Measurements from ENCODE around the gene C7orf33.
"Not testable (repeated sequence)": the region's sequence is repeated elsewhere in the genome, so short reads cannot be mapped to it uniquely, and the experiment has no call there.

The C7orf33 gene

GRCh38 chr7:148581624-148582023 lies 8.9 kb upstream of the C7orf33 start:
- DNase-seq: no peak

GRCh38 chr7:148584154-148584827 lies 6.3 kb upstream of the C7orf33 start:
- no peak for DNase-seq

GRCh38 chr7:148585399-148585798 lies 5.2 kb upstream of the C7orf33 start:
- no peak for DNase-seq

GRCh38 chr7:148587076-148587475 lies 3.5 kb upstream of the C7orf33 start:
- no peak for DNase-seq

GRCh38 chr7:148588168-148588567 lies 2.4 kb upstream of the C7orf33 start:
- no peak for DNase-seq

GRCh38 chr7:148588670-148589131 lies 1.9 kb upstream of the C7orf33 start:
- no peak for DNase-seq

GRCh38 chr7:148589640-148590039 lies 926 bp upstream of the C7orf33 start:
- DNase-seq: no peak

GRCh38 chr7:148596354-148596753 lies 5.8 kb downstream of the C7orf33 start:
- not testable (repeated sequence) for DNase-seq

- no peak for DNase-seq
Measured at GRCh38 chr7:148598351-148598750, 7.8 kb downstream of the C7orf33 start.

GRCh38 chr7:148605350-148605749 lies 14.8 kb downstream of the C7orf33 start:
- no peak for DNase-seq

- DNase-seq: no peak
Measured at GRCh38 chr7:148607151-148607661, 16.6 kb downstream of the C7orf33 start.

- DNase-seq: no peak
Measured at GRCh38 chr7:148609045-148609725, 18.6 kb downstream of the C7orf33 start.

GRCh38 chr7:148611692-148612091 lies 21.1 kb downstream of the C7orf33 start:
- no peak for DNase-seq

- no peak for DNase-seq
Measured at GRCh38 chr7:148615085-148615730, 24.6 kb downstream of the C7orf33 start.

GRCh38 chr7:148620749-148621359 lies 30.3 kb downstream of the C7orf33 start:
- DNase-seq: no peak

GRCh38 chr7:148621563-148621962 lies 31.0 kb downstream of the C7orf33 start:
- DNase-seq: no peak

- no peak for DNase-seq
Measured at GRCh38 chr7:148622887-148623585, 32.5 kb downstream of the C7orf33 start.

- no peak for DNase-seq
Measured at GRCh38 chr7:148623586-148624282, 33.2 kb downstream of the C7orf33 start.

GRCh38 chr7:148624735-148625134 lies 34.2 kb downstream of the C7orf33 start:
- DNase-seq: no peak

GRCh38 chr7:148625342-148625741 lies 34.8 kb downstream of the C7orf33 start:
- no peak for DNase-seq

- DNase-seq: no peak
Measured at GRCh38 chr7:148626828-148627227, 36.3 kb downstream of the C7orf33 start.

- no peak for DNase-seq
Measured at GRCh38 chr7:148628011-148628410, 37.4 kb downstream of the C7orf33 start.

Data from stimulated activated CD4-positive, alpha-beta T cell treated with anti-CD3 and anti-CD28 coated beads, Interleukin-4, amount 100 ng/mL, for 24 hours (primary cell).